GM12873 (cell line): ENCODE results near the gene ZNF516.

ENCODE experiments used
- CTCF ChIP-seq: IDR thresholded peaks from 2 replicates; pipeline ENCODE4 v1.5.1; 2012; ENCODE audit warnings: low read depth, mild to moderate bottlenecking, moderate library complexity, low read length, control low read depth; ENCODE audit not compliant: insufficient read depth; ENCODE audit errors: missing control alignments

ZNF516 gene

DNA sequence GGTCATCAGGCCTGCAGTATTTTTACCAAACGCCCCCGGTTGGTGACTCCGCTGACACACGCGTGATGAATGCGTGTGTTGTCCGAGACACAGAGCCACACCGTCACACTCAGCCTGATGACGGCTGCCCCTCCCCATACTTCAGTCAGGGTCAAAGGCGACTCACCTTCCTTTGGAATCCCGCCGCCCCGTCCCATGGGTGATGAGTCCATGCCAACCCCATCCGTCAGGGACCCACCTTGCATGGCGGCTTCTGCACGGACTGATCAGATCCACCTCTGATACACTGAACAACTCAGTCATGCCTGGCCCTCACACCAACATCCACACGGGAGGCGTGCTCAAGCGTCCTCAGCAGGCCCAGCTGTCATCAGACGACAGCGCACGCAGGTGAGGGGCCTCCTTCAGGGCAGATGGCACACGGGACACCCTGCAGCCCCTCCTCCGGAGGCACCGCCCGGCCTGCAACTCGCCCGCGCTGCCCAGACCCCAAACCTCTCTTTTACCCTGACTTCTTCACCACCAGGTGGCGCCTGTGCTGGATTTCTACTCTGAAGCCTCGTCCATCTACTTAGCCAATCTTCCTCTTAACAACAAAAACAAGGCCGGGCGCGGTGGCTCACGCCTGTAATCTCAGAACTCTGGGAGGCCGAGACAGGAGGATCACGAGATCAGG, 89.2 kb downstream of the ZNF516 start:
- peak; percentile 19 for TF ChIP-seq CTCF

- no peak for TF ChIP-seq CTCF
Observed at GRCh38 chr18:76405280-76405679, 89.8 kb downstream of the ZNF516 start.

DNA sequence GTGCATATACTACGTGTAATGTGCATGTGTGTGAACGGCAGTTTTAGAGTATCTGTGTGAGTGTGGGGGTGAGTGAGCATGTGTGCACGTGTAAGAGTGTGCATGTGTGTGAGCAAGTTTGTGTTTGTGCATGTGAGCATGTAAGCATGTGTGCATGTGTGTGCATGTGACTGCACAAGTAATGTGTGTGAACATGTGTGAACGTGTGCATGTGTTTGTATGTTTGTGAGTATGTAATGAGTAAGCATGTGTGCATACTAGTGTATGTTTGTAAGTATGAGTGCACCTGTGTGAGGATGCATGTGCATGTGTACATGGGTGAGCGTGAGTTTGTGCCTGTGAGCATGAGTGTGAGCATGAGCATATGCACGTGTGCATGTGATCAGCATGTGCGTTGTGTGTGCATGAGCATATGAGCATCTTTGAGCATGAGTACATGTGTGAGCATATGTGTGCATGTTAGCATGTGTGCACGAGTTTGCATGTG, 90.7 kb downstream of the ZNF516 start:
- no peak for TF ChIP-seq CTCF

GRCh38 chr18:76402026-76402990, 92.7 kb downstream of the ZNF516 start:
- TF ChIP-seq CTCF: no peak

- TF ChIP-seq CTCF: no peak
Observed at GRCh38 chr18:76401498-76401897, 93.5 kb downstream of the ZNF516 start.

DNA sequence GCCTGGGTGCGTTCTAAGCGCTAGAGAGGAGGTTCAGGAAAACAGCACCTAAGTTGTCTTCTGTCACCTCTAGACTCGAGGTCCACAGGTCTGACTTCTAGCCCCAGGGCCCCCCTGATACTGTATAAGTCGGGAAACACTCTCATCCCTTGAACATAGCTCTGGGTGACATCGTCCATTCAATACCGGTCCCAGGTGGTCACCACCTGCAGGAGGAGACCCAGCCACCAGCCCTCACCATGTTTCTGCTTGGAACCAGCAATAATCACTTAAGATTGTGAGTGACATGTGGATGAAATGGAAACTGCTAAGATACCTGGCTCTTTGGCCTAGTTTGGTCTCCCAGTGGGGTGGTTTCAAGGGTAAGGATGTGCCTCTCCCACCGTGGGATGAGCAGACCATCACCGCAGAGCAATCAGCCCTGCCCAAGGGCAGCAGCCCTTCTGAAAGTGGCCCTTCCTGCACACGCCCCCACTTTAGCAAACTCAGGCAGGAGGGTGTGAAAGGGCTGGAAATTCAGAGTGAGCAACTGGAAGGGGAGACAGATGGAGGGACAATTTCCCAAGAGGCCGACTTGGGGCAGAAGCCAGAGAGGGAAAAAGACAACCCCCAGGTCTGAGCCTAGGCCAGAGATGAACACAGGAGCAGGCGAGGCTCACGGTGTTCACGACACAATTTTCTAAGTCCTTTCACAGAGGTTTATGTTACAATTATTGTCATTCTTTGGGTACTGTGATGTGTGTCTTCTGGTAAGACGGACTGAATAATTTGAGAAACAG, 95.2 kb downstream of the ZNF516 start:
- no peak for TF ChIP-seq CTCF
